ENCODE measurements around the gene UNK. TPM values are rescaled to one million over a fixed set of nuclear protein-coding genes. Genes with fewer than 3 reads are reported as not detected.

Gene UNK
- total RNA-seq, 1 donor: 30.2 TPM

- peak; percentile 58 for TF ChIP-seq CTCF (IDR thresholded peaks at IDR 0.05; ENCODE audit: insufficient read depth, low read length)
- H3K4me3 ChIP-seq (ENCODE audit: low read depth, low read length): peak overlapping the region; percentile 93
- no peak for DNase-seq (ENCODE audit: low read depth)
Observed at GRCh38 chr17:75778861-75779249, 5.8 kb upstream of the UNK start.

GRCh38 chr17:75779250-75779986, 5.2 kb upstream of the UNK start:
- DNase-seq (ENCODE audit: low read depth): peak; percentile 100
- H3K4me3 ChIP-seq (ENCODE audit: low read depth, low read length): peak overlapping the region; percentile 93
- TF ChIP-seq CTCF (IDR thresholded peaks at IDR 0.05; ENCODE audit: insufficient read depth, low read length): no peak

- TF ChIP-seq CTCF (IDR thresholded peaks at IDR 0.05; ENCODE audit: insufficient read depth, low read length): no peak
- no peak overlapping the region for H3K4me3 ChIP-seq (ENCODE audit: low read depth, low read length)
- DNase-seq (ENCODE audit: low read depth): no peak
Observed at GRCh38 chr17:75779987-75780889, 4.4 kb upstream of the UNK start.

- H3K4me3 ChIP-seq (ENCODE audit: low read depth, low read length): peak overlapping the region; percentile 29
- DNase-seq (ENCODE audit: low read depth): peak; percentile 77
- TF ChIP-seq CTCF (IDR thresholded peaks at IDR 0.05; ENCODE audit: insufficient read depth, low read length): peak; percentile 81
Observed at GRCh38 chr17:75783069-75783783, 1.4 kb upstream of the UNK start.

- H3K4me3 ChIP-seq (ENCODE audit: low read depth, low read length): peak overlapping the region; percentile 37
- TF ChIP-seq CTCF (IDR thresholded peaks at IDR 0.05; ENCODE audit: insufficient read depth, low read length): no peak
- no peak for DNase-seq (ENCODE audit: low read depth)
Observed at GRCh38 chr17:75783803-75784472, 668 bp upstream of the UNK start.

Data from fibroblast of the aortic adventitia (primary cell).